WTC11 (cell line): ENCODE measurements around the gene ONECUT2. TPM values are rescaled to one million over a fixed set of nuclear protein-coding genes. Genes with fewer than 3 reads are reported as not detected.

Experiments used
- ATAC-seq: fragments of 200-7000 bp; cut with Tn5 transposase; 2 replicates; pipeline ENCODE4 v1.10.0; 2021; ENCODE audit warnings: mild to moderate bottlenecking, moderate library complexity
- CTCF ChIA-PET: fragments of 300-600 bp; sonication (Branson Sonifier 250); formaldehyde crosslinking; loops from one replicate; lab custom pipeline; 2021; ENCODE audit warnings: antibody characterized with exemption; lab: Charles Lee
- POLR2A ChIA-PET: fragments of 350-600 bp; sonication (Branson Sonifier 250); formaldehyde crosslinking; loops from one replicate; lab custom pipeline; 2021; ENCODE audit warnings: antibody characterized with exemption; lab: Charles Lee
- DNase-seq: peaks from one replicate; pipeline ENCODE4 v3.0.0; 2021; ENCODE audit warnings: low spot score
- H3K27ac Mint-ChIP-seq: 2 replicates; pipeline ENCODE4 v1.8.0; 2021; ENCODE audit warnings: mixed read lengths
- H3K27me3 Mint-ChIP-seq: 2 replicates; pipeline ENCODE4 v1.8.0; 2021; ENCODE audit warnings: low read depth, mild to moderate bottlenecking, moderate library complexity, mixed read lengths
- H3K36me3 Mint-ChIP-seq: 2 replicates; pipeline ENCODE4 v1.8.0; 2021; ENCODE audit warnings: mixed read lengths
- H3K4me1 Mint-ChIP-seq: 2 replicates; pipeline ENCODE4 v1.8.0; 2022; ENCODE audit warnings: mixed read lengths
- H3K4me3 Mint-ChIP-seq: 2 replicates; pipeline ENCODE4 v1.8.0; 2021; ENCODE audit warnings: mild to moderate bottlenecking, moderate library complexity, mixed read lengths
- H3K9me3 Mint-ChIP-seq: 2 replicates; pipeline ENCODE4 v1.8.0; 2021; ENCODE audit warnings: mixed read lengths
- AFF4 ChIP-seq: sonication (generic); formaldehyde crosslinking; IDR thresholded peaks from 2 replicates; pipeline ENCODE4 v1.8.1; 2023; ENCODE audit warnings: mild to moderate bottlenecking, missing genetic modification reagents, borderline replicate concordance
- CDX4 ChIP-seq: fragments of 250-450 bp; sonication (Bioruptor Pico); IDR thresholded peaks from 2 replicates; pipeline ENCODE4 v1.9.0; 2021; ENCODE audit warnings: moderate library complexity, mild to moderate bottlenecking, inconsistent platforms, borderline replicate concordance
- CREM ChIP-seq: sonication (generic); formaldehyde crosslinking; IDR thresholded peaks from 2 replicates; pipeline ENCODE4 v1.8.1; 2022; ENCODE audit warnings: mild to moderate bottlenecking, missing genetic modification reagents, moderate library complexity
- NR3C1 ChIP-seq: sonication (generic); formaldehyde crosslinking; conservative IDR thresholded peaks from 2 replicates; pipeline ENCODE4 v1.8.1; 2023; ENCODE audit warnings: low read depth, mild to moderate bottlenecking, missing genetic modification reagents
- OVOL2 ChIP-seq: fragments of 250-450 bp; sonication (Bioruptor Pico); IDR thresholded peaks from 2 replicates; pipeline ENCODE4 v1.9.0; 2021; ENCODE audit warnings: mild to moderate bottlenecking, borderline replicate concordance
- ZNF138 ChIP-seq: sonication (generic); formaldehyde crosslinking; conservative IDR thresholded peaks from 2 replicates; pipeline ENCODE4 v1.8.1; 2022; ENCODE audit warnings: mild to moderate bottlenecking, moderate library complexity, missing genetic modification reagents
- ZNF219 ChIP-seq: sonication (generic); formaldehyde crosslinking; IDR thresholded peaks from 2 replicates; pipeline ENCODE4 v1.8.0; 2023; ENCODE audit warnings: missing genetic modification reagents, mild to moderate bottlenecking, borderline replicate concordance
- ZNF425 ChIP-seq: fragments of 250-450 bp; sonication (Bioruptor Pico); conservative IDR thresholded peaks from 2 replicates; pipeline ENCODE4 v1.9.0; 2021; ENCODE audit warnings: mild to moderate bottlenecking
- total RNA-seq: library from RNA; stranded (reverse); gene quantifications from 3 replicates; pipeline ENCODE4 v1.2.3, GENCODE V29; 2021
- TF ChIP-seq, protein P1 (sequence below): sonication (generic); formaldehyde crosslinking; IDR thresholded peaks from 2 replicates; pipeline ENCODE4 v1.8.1; 2023; ENCODE audit warnings: mild to moderate bottlenecking, missing genetic modification reagents
- TF ChIP-seq, protein P2 (sequence below): fragments of 250-450 bp; sonication (Bioruptor Pico); IDR thresholded peaks from 2 replicates; pipeline ENCODE4 v2.1.2; 2022; ENCODE audit warnings: mild to moderate bottlenecking, moderate library complexity

The ONECUT2 gene
- total RNA-seq, 1 experiment from 2014 or later = 0.87 TPM

GRCh38 chr18:57505231-57505630 lies 70.1 kb downstream of the ONECUT2 start:
- no peak for TF ChIP-seq CDX4 (CRISPR knock-in tag)
- TF ChIP-seq, protein P1, sequence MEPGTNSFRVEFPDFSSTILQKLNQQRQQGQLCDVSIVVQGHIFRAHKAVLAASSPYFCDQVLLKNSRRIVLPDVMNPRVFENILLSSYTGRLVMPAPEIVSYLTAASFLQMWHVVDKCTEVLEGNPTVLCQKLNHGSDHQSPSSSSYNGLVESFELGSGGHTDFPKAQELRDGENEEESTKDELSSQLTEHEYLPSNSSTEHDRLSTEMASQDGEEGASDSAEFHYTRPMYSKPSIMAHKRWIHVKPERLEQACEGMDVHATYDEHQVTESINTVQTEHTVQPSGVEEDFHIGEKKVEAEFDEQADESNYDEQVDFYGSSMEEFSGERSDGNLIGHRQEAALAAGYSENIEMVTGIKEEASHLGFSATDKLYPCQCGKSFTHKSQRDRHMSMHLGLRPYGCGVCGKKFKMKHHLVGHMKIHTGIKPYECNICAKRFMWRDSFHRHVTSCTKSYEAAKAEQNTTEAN (CRISPR knock-in tag) = no peak
- TF ChIP-seq ZNF138 = no peak
- TF ChIP-seq, protein P2, sequence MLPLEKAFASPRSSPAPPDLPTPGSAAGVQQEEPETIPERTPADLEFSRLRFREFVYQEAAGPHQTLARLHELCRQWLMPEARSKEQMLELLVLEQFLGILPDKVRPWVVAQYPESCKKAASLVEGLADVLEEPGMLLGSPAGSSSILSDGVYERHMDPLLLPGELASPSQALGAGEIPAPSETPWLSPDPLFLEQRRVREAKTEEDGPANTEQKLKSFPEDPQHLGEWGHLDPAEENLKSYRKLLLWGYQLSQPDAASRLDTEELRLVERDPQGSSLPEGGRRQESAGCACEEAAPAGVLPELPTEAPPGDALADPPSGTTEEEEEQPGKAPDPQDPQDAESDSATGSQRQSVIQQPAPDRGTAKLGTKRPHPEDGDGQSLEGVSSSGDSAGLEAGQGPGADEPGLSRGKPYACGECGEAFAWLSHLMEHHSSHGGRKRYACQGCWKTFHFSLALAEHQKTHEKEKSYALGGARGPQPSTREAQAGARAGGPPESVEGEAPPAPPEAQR (CRISPR knock-in tag) = no peak
- POLR2A ChIA-PET = no interaction called here
- Mint-ChIP-seq H3K4me3 (no peak overlapping the region), H3K27ac (no peak overlapping the region), H3K9me3 (no peaks in the 10 kb centered on the region), H3K36me3 (no peaks in the 10 kb centered on the region), H3K27me3 (no peaks in the 10 kb centered on the region; the same call in 1 of the 2 replicates), H3K4me1 (peaks cover 6% of the 10 kb centered on the region)
- CTCF ChIA-PET = no interaction called here
- no peak for ATAC-seq
- DNase-seq = no peak

DNA sequence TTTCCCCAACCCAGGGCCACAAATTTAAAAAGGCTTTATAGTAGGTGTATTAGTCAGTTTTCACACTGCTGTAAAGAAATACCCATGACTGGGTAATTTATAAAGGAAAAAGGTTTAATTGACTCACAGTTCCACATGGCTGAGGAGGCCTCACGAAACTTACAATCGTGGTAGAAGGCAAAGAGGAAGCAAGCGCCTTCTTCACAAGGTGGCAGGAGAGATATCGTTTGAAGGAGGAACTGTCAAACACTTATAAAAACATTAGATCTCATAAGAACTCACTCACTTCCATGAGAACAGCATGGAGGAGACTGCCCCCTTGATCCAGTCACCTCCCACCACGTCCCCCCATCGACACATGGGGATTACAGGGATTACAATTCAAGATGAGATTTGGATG lies 80.9 kb downstream of the ONECUT2 start:
- CTCF ChIA-PET = no interaction called here
- POLR2A ChIA-PET = no interaction called here

More for the DNA sequence above, 80.9 kb downstream of the ONECUT2 start:
- Mint-ChIP-seq H3K4me1 (no peaks in the 10 kb centered on the region), H3K36me3 (no peaks in the 10 kb centered on the region), H3K27ac (no peak overlapping the region), H3K27me3 (no peaks in the 10 kb centered on the region), H3K4me3 (no peak overlapping the region), H3K9me3 (no peaks in the 10 kb centered on the region)
- TF ChIP-seq NR3C1 (CRISPR knock-in tag) (no peak), ZNF425 (CRISPR knock-in tag) (no peak), CREM (CRISPR knock-in tag) (no peak), AFF4 (no peak), ZNF219 (CRISPR knock-in tag) (no peak), OVOL2 (CRISPR knock-in tag) (no peak)
- ATAC-seq = no peak
- DNase-seq = no peak
